Prostate gland (tissue), 2 donors: ENCODE results near the gene MUC12. TPM values are rescaled to one million over a fixed set of nuclear protein-coding genes. Genes with fewer than 3 reads are reported as not detected.
"Not testable (repeated sequence)": the region's sequence is repeated elsewhere in the genome, so short reads cannot be mapped to it uniquely, and the experiment has no call there.

Source experiments
- DNase-seq: peaks from one replicate; pipeline ENCODE4 v3.0.0-alpha.2; 2019; ENCODE audit warnings: low spot score
- H3K27ac ChIP-seq, 2 donors: fragments of 200-600 bp; sonication (generic); 2 replicates each; pipeline ENCODE4 v1.5.1; 2017 to 2019
- H3K27me3 ChIP-seq: fragments of 200-600 bp; sonication (generic); replicated peaks from 2 replicates; pipeline ENCODE4 v1.5.1; 2019; ENCODE audit not compliant: insufficient read depth
- H3K36me3 ChIP-seq, 2 donors: fragments of 200-600 bp; sonication (generic); 1 replicate in 1 of 2; 2 replicates in 1 of 2; pipeline versions ENCODE4 v1.5.1 to v1.8.1; 2017 to 2019
- H3K4me1 ChIP-seq: fragments of 200-600 bp; sonication (generic); replicated peaks from 2 replicates; pipeline ENCODE4 v1.5.1; 2019
- H3K4me3 ChIP-seq, 2 donors: fragments of 200-600 bp; sonication (generic); 2 replicates each; pipeline ENCODE4 v1.5.1; 2017 to 2019
- H3K9me3 ChIP-seq: fragments of 200-600 bp; sonication (generic); 2 replicates; pipeline ENCODE4 v1.5.1; 2017
- CTCF ChIP-seq, 4 experiments: fragments of 200-600 bp in 2 of 4; fragments of 450-650 bp in 2 of 4; sonication (generic) in 2 of 4; IDR thresholded peaks; 1 replicate in 3 of 4; 2 replicates in 1 of 4; pipeline ENCODE4 v1.5.1; 2016 to 2019; ENCODE audit warnings: antibody characterized with exemption in 4 of 4, mild to moderate bottlenecking in 2 of 4, moderate library complexity in 2 of 4
- POLR2A ChIP-seq: fragments of 450-650 bp; IDR thresholded peaks from one replicate; pipeline ENCODE4 v1.6.1; 2016; ENCODE audit warnings: antibody characterized with exemption, mild to moderate bottlenecking
- POLR2AphosphoS5 ChIP-seq: sonication (generic); formaldehyde crosslinking; IDR thresholded peaks from one replicate; pipeline ENCODE4 v1.6.1; 2017; ENCODE audit warnings: antibody characterized with exemption
- WGBS: methylation state at CpG from one replicate; pipeline ENCODE4 v1.1.5; 2018; 5-methylcytosine and 5-hydroxymethylcytosine counted together
- intact Hi-C: fragments of 100-400 bp; cut with DNase I; formaldehyde crosslinking; loops from one replicate; pipeline ENCODE4 v1.14.2; 2022
- total RNA-seq, 2 donors: library from RNA; depleted of rRNA; stranded (reverse); fragments of >200 nt; gene quantifications; one replicate each; pipeline ENCODE4 v1.1.0, GENCODE V29; 2016

The MUC12 gene
- total RNA-seq = 10 to 100 TPM in 1 of 2 donors, 1 to 10 TPM in 1; 4.0 to 20.9 TPM

GRCh38 chr7:100969066-100969615 lies at the start of gene MUC12:
Gene MUC12, plus strand, starts transcription at chr7:100969565. Its CDS starts 58 bp downstream, at chr7:100969623.
- no peak within 1 kb of the TSS for H3K27ac ChIP-seq
- H3K4me3 ChIP-seq = no peak within 1 kb of the TSS
- H3K27me3 ChIP-seq = peaks cover 19% of the 10 kb centered on the region
- WGBS = 56% methylated on average over 12 of the region's 12 CpGs
- no peak for DNase-seq
- intact Hi-C loops = loop anchor here (5.0 kb wide), 1 partner anchor 88 kb away; no protein-coding TSS in a partner anchor
- H3K36me3 ChIP-seq = no peaks in the 10 kb centered on the region
- H3K9me3 ChIP-seq = no peaks in the 10 kb centered on the region
- TF ChIP-seq POLR2A (no peak), POLR2AphosphoS5 (no peak), CTCF (IDR thresholded peaks at IDR 0.05) (no peak)
- peaks cover 9% of the 10 kb centered on the region for H3K4me1 ChIP-seq

GRCh38 chr7:100919779-100920437 lies 49.5 kb upstream of the MUC12 start:
- H3K27ac ChIP-seq, H3K36me3 ChIP-seq, H3K9me3 ChIP-seq, intact Hi-C loops, DNase-seq, H3K27me3 ChIP-seq, H3K4me1 ChIP-seq, H3K4me3 ChIP-seq: not testable (repeated sequence)
- 76% methylated on average over 9 of the region's 9 CpGs for WGBS

GRCh38 chr7:100921039-100921438 lies 48.3 kb upstream of the MUC12 start:
- Histone ChIP-seq H3K4me1 (no peaks in the 10 kb centered on the region), H3K27me3 (no peaks in the 10 kb centered on the region), H3K4me3 (no peak overlapping the region), H3K27ac (no peak overlapping the region), H3K36me3 (no peaks in the 10 kb centered on the region), H3K9me3 (no peaks in the 10 kb centered on the region)
- TF ChIP-seq POLR2AphosphoS5 = no peak
- no peak for TF ChIP-seq POLR2A
- DNase-seq = no peak
- intact Hi-C loops = no loop called here

- H3K4me1 ChIP-seq, H3K9me3 ChIP-seq, DNase-seq, intact Hi-C loops, H3K4me3 ChIP-seq, H3K27me3 ChIP-seq, H3K36me3 ChIP-seq, H3K27ac ChIP-seq: not testable (repeated sequence)
- 58% methylated on average over 4 of the region's 4 CpGs for WGBS
These were observed 45.7 kb upstream of the MUC12 start for GRCh38 chr7:100923616-100924015.

GRCh38 chr7:100929808-100930174 lies 39.6 kb upstream of the MUC12 start:
- Histone ChIP-seq H3K4me3 (no peak overlapping the region), H3K4me1 (no peaks in the 10 kb centered on the region), H3K9me3 (no peaks in the 10 kb centered on the region), H3K27ac (no peak overlapping the region), H3K36me3 (no peaks in the 10 kb centered on the region), H3K27me3 (peaks cover 3% of the 10 kb centered on the region)
- 94% methylated on average over 1 of the region's 1 CpG for WGBS
- DNase-seq = no peak
- intact Hi-C loops = no loop called here
- TF ChIP-seq POLR2AphosphoS5 (no peak), CTCF (IDR thresholded peaks at IDR 0.05) (no peak), POLR2A (no peak)

- no peaks in the 10 kb centered on the region for H3K4me1 ChIP-seq
- H3K4me3 ChIP-seq = no peak overlapping the region
- DNase-seq = no peak
- peaks cover 3% of the 10 kb centered on the region for H3K27me3 ChIP-seq
- no peak overlapping the region for H3K27ac ChIP-seq
- no peaks in the 10 kb centered on the region for H3K36me3 ChIP-seq
- TF ChIP-seq POLR2AphosphoS5 = no peak
- no peaks in the 10 kb centered on the region for H3K9me3 ChIP-seq
- 39% methylated on average over 4 of the region's 4 CpGs for WGBS
- intact Hi-C loops = no loop called here
These were observed 35.6 kb upstream of the MUC12 start for GRCh38 chr7:100933734-100934133.

- H3K4me1 ChIP-seq, H3K36me3 ChIP-seq, intact Hi-C loops, H3K4me3 ChIP-seq, H3K27ac ChIP-seq, H3K27me3 ChIP-seq, DNase-seq, H3K9me3 ChIP-seq: not testable (repeated sequence)
- 76% methylated on average over 2 of the region's 2 CpGs for WGBS
These were observed 34.0 kb upstream of the MUC12 start for GRCh38 chr7:100935381-100935780.

GRCh38 chr7:100936167-100936566 lies 33.2 kb upstream of the MUC12 start:
- intact Hi-C loops, H3K9me3 ChIP-seq, H3K27me3 ChIP-seq, H3K4me3 ChIP-seq, H3K36me3 ChIP-seq, H3K4me1 ChIP-seq, DNase-seq, H3K27ac ChIP-seq: not testable (repeated sequence)
- WGBS = 79% methylated on average over 7 of the region's 7 CpGs
